MV-4-11 (cell line): ENCODE measurements around the gene JDP2.
A peak's percentile ranks its signal among the peaks of the same experiment; 100 is the strongest.

ENCODE experiments used
- DNase-seq: peaks from one replicate; lab custom pipeline; 2025; lab: John Stamatoyannopoulos, UW

The JDP2 gene, protein sequence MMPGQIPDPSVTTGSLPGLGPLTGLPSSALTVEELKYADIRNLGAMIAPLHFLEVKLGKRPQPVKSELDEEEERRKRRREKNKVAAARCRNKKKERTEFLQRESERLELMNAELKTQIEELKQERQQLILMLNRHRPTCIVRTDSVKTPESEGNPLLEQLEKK

DNA sequence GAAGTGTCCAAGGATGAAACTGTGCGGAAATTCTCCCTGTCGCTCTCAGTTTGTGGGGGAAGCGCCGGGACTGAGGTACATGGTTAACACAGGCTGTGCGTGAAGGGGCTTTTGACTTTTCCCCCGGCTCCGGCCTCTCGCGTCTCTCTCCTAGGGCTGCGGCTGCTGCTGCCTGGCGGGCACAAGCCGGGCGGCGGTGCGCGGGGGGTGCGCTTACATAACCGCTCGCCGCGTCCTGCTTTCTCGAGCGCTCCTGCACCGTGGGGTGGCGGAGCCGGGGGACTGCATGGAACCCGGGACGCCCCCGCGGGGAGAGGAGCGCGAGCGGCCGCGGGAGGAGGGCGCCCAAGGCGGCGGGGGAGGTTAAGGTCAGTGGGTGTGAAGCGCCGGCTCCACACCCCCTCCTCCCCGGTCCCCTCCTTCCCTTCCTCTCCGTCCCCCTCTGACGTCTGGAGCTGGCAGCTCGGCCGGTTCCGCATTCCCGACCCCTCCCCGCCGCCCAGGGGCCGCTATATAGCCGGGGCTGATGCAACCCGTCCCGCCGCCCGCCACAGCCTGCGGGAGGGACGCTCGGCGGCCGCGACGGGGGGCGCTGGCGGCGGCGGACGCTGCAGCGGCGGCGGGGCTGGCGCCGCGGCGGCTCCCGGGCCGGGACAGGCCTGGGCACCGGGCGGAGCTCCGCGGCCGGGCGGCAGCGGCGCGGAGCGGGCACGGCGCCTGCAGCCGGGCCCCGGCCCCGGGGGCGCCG is at the start of gene JDP2:
TSS of gene JDP2 (plus strand) at position 541 of the 748 bp plus-strand sequence. CDS start 9,899 bp downstream, outside the sequence.
- peak; percentile 69 for DNase-seq

GRCh38 chr14:75379246-75379929 is 48.4 kb upstream of the JDP2 start:
- DNase-seq = no peak

- DNase-seq = no peak
Measured at GRCh38 chr14:75379930-75380270, 47.9 kb upstream of the JDP2 start.

DNA sequence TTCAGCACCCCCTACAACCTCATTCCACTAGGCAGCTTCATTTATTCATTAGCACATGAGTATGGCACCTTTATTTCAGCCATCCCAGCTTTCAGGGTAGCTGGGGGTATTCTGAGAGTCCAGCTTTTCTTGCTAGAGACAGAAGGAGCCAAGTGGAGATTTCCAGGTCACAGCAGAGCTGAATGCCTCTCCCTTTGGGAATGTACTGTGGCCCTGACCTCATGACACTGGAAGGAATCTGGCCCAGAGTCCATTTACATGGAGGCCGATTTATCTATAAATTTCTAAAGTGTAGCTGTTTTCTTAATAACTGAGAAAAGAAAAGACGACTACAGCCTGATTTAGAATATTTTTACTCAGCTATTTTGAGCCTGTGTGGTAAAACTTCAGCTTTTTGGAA is 47.2 kb upstream of the JDP2 start:
- no peak for DNase-seq

DNA sequence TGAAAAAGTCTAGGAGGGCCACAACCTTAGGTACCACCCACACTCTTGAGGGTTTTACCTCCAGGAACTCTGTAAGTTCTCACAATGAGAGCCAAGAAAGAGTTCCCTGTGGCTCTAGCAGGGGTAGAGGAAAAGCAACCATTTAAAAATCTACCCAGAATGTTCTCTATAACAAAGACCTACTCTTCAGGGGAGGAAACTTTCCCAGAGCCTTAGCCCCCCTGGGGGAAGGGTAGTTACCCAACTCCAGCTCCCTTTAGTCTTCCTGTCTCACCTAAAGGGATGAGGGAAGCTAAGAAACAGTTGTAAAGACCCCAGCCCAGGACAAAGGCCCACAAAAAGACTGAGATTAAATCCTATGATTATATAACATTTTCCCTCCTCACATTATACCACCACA is 46.2 kb upstream of the JDP2 start:
- no peak for DNase-seq

- peak; percentile 68 for DNase-seq
Measured at GRCh38 chr14:75383219-75383618, 44.6 kb upstream of the JDP2 start.

- peak; percentile 66 for DNase-seq
Measured at GRCh38 chr14:75383721-75384120, 44.1 kb upstream of the JDP2 start.

- DNase-seq = no peak
Measured at GRCh38 chr14:75389679-75390078, 38.1 kb upstream of the JDP2 start.

DNA sequence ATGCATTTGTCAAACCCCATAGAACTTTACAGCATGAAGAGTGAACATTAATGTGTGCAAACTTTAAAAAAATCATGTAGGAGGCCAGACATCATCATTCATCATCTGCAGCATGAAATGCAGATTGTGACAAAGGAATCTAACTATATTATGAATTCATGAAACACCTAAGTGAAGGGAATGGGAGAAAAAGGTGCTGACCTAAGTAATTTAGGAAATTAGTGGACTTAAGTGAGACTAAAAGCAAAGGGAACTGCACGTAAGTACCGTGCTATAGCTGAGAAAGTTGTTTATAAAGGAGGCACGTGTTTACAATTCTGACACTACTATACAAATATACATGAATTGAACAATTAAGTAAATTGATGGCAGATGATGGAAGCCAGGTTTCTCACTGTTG is 37.6 kb upstream of the JDP2 start:
- DNase-seq = no peak

GRCh38 chr14:75391953-75392352 is 35.9 kb upstream of the JDP2 start:
- no peak for DNase-seq

DNA sequence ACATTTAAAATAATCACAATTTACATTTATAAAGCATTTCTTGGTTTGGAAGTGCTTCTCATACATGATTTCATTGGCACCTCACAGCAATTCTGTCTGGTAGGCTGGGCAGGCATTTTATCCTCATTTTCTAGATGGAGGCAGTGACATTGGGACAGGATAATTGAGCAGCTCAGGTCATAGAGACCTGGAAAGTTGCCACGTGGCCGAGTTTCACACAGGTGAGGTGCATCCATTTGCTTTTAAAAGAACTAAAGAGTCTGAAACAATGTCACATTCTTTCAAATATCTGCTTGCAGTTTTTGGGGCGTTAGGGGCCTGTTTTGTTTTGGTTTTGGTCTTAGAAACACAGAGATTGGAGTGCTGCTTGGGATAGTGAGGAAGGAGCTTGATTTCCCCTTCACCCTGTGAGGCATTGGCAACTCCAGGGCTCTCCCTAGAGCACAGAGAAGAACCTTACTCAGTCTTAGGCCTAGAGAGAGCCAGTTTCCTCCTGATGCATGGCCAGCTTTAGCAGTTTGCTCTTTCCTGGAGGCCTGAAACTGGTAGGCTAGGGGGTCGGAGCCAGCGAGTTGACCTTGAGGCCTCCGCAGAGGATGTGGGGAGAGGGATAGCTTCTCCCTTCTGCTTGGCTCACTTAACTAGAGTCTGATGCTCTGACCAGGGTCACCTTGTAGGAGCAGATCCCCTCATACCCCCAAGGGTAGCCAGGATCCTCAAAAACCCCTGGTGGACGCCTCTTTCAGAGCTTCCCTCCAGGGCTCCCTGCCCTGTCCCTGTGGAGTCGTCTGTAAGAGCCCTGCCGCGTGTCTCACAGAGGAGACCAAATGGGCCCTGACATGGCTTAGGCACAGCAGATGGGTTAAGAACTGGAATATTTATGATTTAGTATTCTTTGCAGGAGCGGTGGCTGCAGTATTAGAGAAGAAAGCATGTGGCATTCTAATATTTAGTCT is 34.9 kb upstream of the JDP2 start:
- no peak for DNase-seq

- DNase-seq = no peak
Measured at GRCh38 chr14:75393794-75394193, 34.0 kb upstream of the JDP2 start.

GRCh38 chr14:75395862-75396261 is 32.0 kb upstream of the JDP2 start:
- DNase-seq = no peak

DNA sequence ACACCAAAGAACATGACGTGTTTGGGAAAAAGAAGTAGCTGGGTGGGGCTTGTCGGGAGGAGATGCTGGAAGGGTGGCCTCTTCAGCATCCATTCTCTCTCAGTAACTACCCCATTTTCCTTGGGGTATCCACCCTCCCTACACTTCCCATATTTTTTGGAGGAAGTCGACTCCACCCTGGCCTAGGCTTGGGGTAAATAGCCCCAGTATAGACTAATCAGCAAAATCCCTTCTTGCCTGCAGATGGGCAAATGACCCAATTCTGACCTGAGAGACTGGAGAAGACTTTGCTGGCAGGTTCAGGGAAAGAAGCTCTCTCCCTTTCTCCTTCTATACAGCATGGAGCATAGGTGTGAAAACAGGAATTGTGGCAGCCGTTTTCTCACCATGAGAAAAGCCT is 28.5 kb upstream of the JDP2 start:
- DNase-seq = no peak

GRCh38 chr14:75399843-75400775 is 27.7 kb upstream of the JDP2 start:
- peak; percentile 61 for DNase-seq

- DNase-seq = no peak
Measured at GRCh38 chr14:75401361-75401760, 26.5 kb upstream of the JDP2 start.

DNA sequence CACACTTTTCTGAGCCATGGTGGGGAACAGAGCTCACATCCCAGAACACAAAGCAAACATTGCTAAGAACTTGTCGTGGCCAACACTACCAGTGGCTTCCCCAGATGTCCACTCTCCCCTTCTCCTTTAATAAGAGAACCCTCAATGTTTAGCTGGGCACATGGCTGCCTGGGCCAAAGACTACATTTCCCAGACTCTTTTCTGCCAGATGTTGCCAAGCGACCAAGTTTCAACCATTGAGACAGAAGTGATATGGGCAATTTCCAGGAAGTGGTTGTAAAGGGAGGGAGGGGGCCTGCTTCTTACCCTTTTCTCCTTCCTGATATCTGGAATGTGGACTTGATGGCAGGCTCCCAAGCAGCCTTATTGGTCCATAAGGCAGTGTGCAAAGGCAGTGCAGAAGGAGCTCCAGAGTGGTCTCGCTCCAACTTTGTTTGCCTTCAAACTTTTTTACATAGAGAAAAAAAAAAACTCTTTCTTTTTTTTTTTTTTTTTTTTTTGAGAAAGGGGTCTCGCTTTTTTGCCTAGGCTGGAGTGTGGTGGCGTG is 24.9 kb upstream of the JDP2 start:
- peak; percentile 52 for DNase-seq

GRCh38 chr14:75404847-75405246 is 23.0 kb upstream of the JDP2 start:
- DNase-seq = no peak

- DNase-seq = no peak
Measured at GRCh38 chr14:75406102-75406501, 21.7 kb upstream of the JDP2 start.

- DNase-seq = peak; percentile 94
Measured at GRCh38 chr14:75406856-75407255, 21.0 kb upstream of the JDP2 start.
